OCI-LY7 (cell line): Measurements from ENCODE around the gene NRF1. TPM values are rescaled to one million over a fixed set of nuclear protein-coding genes. Genes with fewer than 3 reads are reported as not detected.

Experiments used
- BruUV-seq: library from RNA; stranded (reverse); fragments of 400-500 nt; replicated peaks from 2 replicates; lab custom pipeline; 2021; lab: Mats Ljungman, UMichigan
- CTCF ChIA-PET: fragments of 300-600 bp; sonication (Branson Sonifier 250); formaldehyde crosslinking; loops from one replicate; lab custom pipeline; 2022; ENCODE audit warnings: antibody characterized with exemption; ENCODE audit not compliant: unreplicated experiment; lab: Charles Lee
- POLR2A ChIA-PET: fragments of 300-600 bp; sonication (Branson Sonifier 250); formaldehyde crosslinking; loops from one replicate; lab custom pipeline; 2022; ENCODE audit warnings: antibody characterized with exemption; lab: Charles Lee
- DNase-seq: peaks from one replicate; pipeline ENCODE4 v3.0.0-alpha.2; 2015; ENCODE audit warnings: low spot score
- H2AFZ ChIP-seq: fragments of 200-600 bp; sonication (generic), shearing (Covaris generic); 2 replicates; pipeline ENCODE4 v1.6.1; 2014; ENCODE audit warnings: mild to moderate bottlenecking, antibody characterized with exemption, low read length, moderate library complexity
- H3K27ac ChIP-seq: fragments of 200-600 bp; sonication (generic); 2 replicates; pipeline ENCODE4 v1.5.1; 2014; ENCODE audit warnings: mixed run types, low read depth, mild to moderate bottlenecking, moderate library complexity, low read length, inconsistent platforms; ENCODE audit not compliant: poor library complexity, severe bottlenecking
- H3K36me3 ChIP-seq: fragments of 200-600 bp; sonication (generic); 2 replicates; pipeline ENCODE4 v1.6.1; 2014; ENCODE audit warnings: mild to moderate bottlenecking, antibody characterized with exemption, low read length, moderate library complexity, mixed read lengths; ENCODE audit not compliant: insufficient read depth
- H3K4me1 ChIP-seq: fragments of 200-600 bp; sonication (generic); 2 replicates; pipeline ENCODE4 v1.5.1; 2014; ENCODE audit warnings: mild to moderate bottlenecking, low read length; ENCODE audit not compliant: insufficient read depth, poor library complexity, severe bottlenecking
- H3K4me2 ChIP-seq: fragments of 200-600 bp; sonication (generic); 2 replicates; pipeline ENCODE4 v1.6.1; 2014; ENCODE audit warnings: mild to moderate bottlenecking, low read length
- H3K4me3 ChIP-seq: fragments of 200-600 bp; sonication (generic); 2 replicates; pipeline ENCODE4 v1.5.1; 2014; ENCODE audit warnings: mild to moderate bottlenecking, low read depth, low read length; ENCODE audit not compliant: poor library complexity, severe bottlenecking
- H3K79me2 ChIP-seq: fragments of 200-600 bp; sonication (generic); 2 replicates; pipeline ENCODE4 v1.6.1; 2016; ENCODE audit warnings: low read depth, mild to moderate bottlenecking, low read length, moderate library complexity, mixed read lengths; ENCODE audit not compliant: insufficient read depth
- H3K9me2 ChIP-seq: fragments of 200-600 bp; sonication (generic); 2 replicates; pipeline ENCODE4 v1.6.1; 2016; ENCODE audit warnings: mild to moderate bottlenecking, low read length, mixed read lengths; ENCODE audit not compliant: insufficient read depth
- H3K9me3 ChIP-seq: fragments of 200-600 bp; sonication (generic); 2 replicates; pipeline ENCODE4 v1.6.1; 2014; ENCODE audit warnings: mild to moderate bottlenecking, mixed run types, low read length, mixed read lengths
- H4K20me1 ChIP-seq: fragments of 200-600 bp; sonication (generic); 2 replicates; pipeline ENCODE4 v1.6.1; 2014; ENCODE audit warnings: mild to moderate bottlenecking, antibody characterized with exemption, low read length, moderate library complexity, mixed read lengths; ENCODE audit not compliant: insufficient read depth
- CTCF ChIP-seq: fragments of 200-600 bp; sonication (generic); conservative IDR thresholded peaks from 2 replicates; pipeline ENCODE4 v1.5.1; 2014; ENCODE audit warnings: mild to moderate bottlenecking, antibody characterized with exemption, low read length, moderate library complexity, mixed read lengths
- EZH2phosphoT487 ChIP-seq: fragments of 200-600 bp; sonication (generic); IDR thresholded peaks from 2 replicates; pipeline ENCODE4 v1.6.1; 2018; ENCODE audit warnings: low read depth, borderline replicate concordance, mild to moderate bottlenecking, mixed run types, antibody characterized with exemption, low read length, moderate library complexity, mixed read lengths
- intact Hi-C: fragments of 100-400 bp; cut with micrococcal nuclease; formaldehyde crosslinking; loops from one replicate; pipeline ENCODE4 v1.10.0; 2022; ENCODE audit not compliant: unreplicated experiment
- total RNA-seq, 2 experiments: library from RNA; depleted of rRNA in 1 of 2; stranded (reverse); fragments of >200 nt in 1 of 2; shearing (Covaris generic) in 1 of 2; gene quantifications; 2 replicates each; pipeline ENCODE4 v1.2.3, GENCODE V29; 2014 to 2022

Gene NRF1
- total RNA-seq, 2 experiments from 2014 or later = 26.5 to 26.9 TPM

- Histone ChIP-seq H3K9me3 (no peaks in the 10 kb centered on the region), H3K4me2 (no peak overlapping the region), H3K36me3 (peaks cover 39% of the 10 kb centered on the region), H4K20me1 (no peaks in the 10 kb centered on the region; the same call in 1 of the 2 replicates), H3K4me1 (no peaks in the 10 kb centered on the region), H3K4me3 (no peak overlapping the region), H3K27ac (no peak overlapping the region), H2AFZ (no peak overlapping the region), H3K79me2 (peaks cover under 1% of the 10 kb centered on the region; the same call in 1 of the 2 replicates), H3K9me2 (no peaks in the 10 kb centered on the region)
- ChIA-PET POLR2A (interaction anchor here (1.0 to 2.2 kb wide), 3 partner anchors 12 to 39 kb away, joined by 3 to 6 read pairs (median 5); no protein-coding TSS in a partner anchor), CTCF (no interaction called here)
- intact Hi-C loops = no loop called here
- BruUV-seq = no TSS peak
- TF ChIP-seq CTCF (no peak), EZH2phosphoT487 (no peak)
- no peak for DNase-seq
Observed at GRCh38 chr7:129604713-129605437, 6.6 kb upstream of the NRF1 start.

GRCh38 chr7:129605960-129606614 is 5.4 kb upstream of the NRF1 start:
- no peak overlapping the region for H3K27ac ChIP-seq
- H4K20me1 ChIP-seq = no peaks in the 10 kb centered on the region; the same call in 1 of the 2 replicates
- H3K9me2 ChIP-seq = no peaks in the 10 kb centered on the region
- H2AFZ ChIP-seq = no peak overlapping the region
- no peak overlapping the region for H3K4me3 ChIP-seq
- POLR2A ChIA-PET = interaction anchor here (2.2 kb wide), 1 partner anchor 10 kb away, joined by 6 read pairs; no protein-coding TSS in a partner anchor
- no peak overlapping the region for H3K4me2 ChIP-seq
- peaks cover 44% of the 10 kb centered on the region for H3K36me3 ChIP-seq
- TF ChIP-seq EZH2phosphoT487 (no peak), CTCF (no peak)
- H3K9me3 ChIP-seq = no peaks in the 10 kb centered on the region
- H3K4me1 ChIP-seq = peaks cover 5% of the 10 kb centered on the region
- peaks cover 13% of the 10 kb centered on the region; the same call in 1 of the 2 replicates for H3K79me2 ChIP-seq
- CTCF ChIA-PET = no interaction called here
- BruUV-seq = no TSS peak
- intact Hi-C loops = no loop called here
- no peak for DNase-seq
